Ishikawa (cell line): ENCODE results near the gene PRKAR2A.

ENCODE experiments used
- CEBPB ChIP-seq: IDR thresholded peaks from 2 replicates; pipeline ENCODE4 v1.6.1; 2012
- CREB1 ChIP-seq: IDR thresholded peaks from 2 replicates; pipeline ENCODE4 v1.6.1; 2012; ENCODE audit warnings: low read depth
- EGR1 ChIP-seq: IDR thresholded peaks from 2 replicates; pipeline ENCODE4 v1.6.1; 2012
- EP300 ChIP-seq: IDR thresholded peaks from 2 replicates; pipeline ENCODE4 v1.6.1; 2012; ENCODE audit warnings: borderline replicate concordance
- FOXM1 ChIP-seq: IDR thresholded peaks from 2 replicates; pipeline ENCODE4 v1.6.1; 2012; ENCODE audit warnings: low read depth, borderline replicate concordance
- NFIC ChIP-seq: IDR thresholded peaks from 2 replicates; pipeline ENCODE4 v1.6.1; 2012
- RAD21 ChIP-seq: IDR thresholded peaks from 2 replicates; pipeline ENCODE4 v1.6.1; 2012; ENCODE audit warnings: low read depth
- TAF1 ChIP-seq: IDR thresholded peaks from 2 replicates; pipeline ENCODE4 v1.6.1; 2012; ENCODE audit warnings: low read depth, mild to moderate bottlenecking
- TCF12 ChIP-seq: IDR thresholded peaks from 2 replicates; pipeline ENCODE4 v1.6.1; 2012; ENCODE audit warnings: low read depth
- TEAD4 ChIP-seq: IDR thresholded peaks from 2 replicates; pipeline ENCODE4 v1.6.1; 2012
- USF1 ChIP-seq: IDR thresholded peaks from 2 replicates; pipeline ENCODE4 v1.6.1; 2012
- YY1 ChIP-seq: IDR thresholded peaks from 2 replicates; pipeline ENCODE4 v1.6.1; 2012; ENCODE audit warnings: low read depth
- ZBTB7A ChIP-seq: IDR thresholded peaks from 2 replicates; pipeline ENCODE4 v1.6.1; 2012; ENCODE audit warnings: low read depth
- TF ChIP-seq, protein P1 (sequence below): IDR thresholded peaks from 2 replicates; pipeline ENCODE4 v1.6.1; 2012; ENCODE audit warnings: low read depth, mild to moderate bottlenecking
- TF ChIP-seq, protein P2 (sequence below): IDR thresholded peaks from 2 replicates; pipeline ENCODE4 v1.6.1; 2012

The PRKAR2A gene

DNA sequence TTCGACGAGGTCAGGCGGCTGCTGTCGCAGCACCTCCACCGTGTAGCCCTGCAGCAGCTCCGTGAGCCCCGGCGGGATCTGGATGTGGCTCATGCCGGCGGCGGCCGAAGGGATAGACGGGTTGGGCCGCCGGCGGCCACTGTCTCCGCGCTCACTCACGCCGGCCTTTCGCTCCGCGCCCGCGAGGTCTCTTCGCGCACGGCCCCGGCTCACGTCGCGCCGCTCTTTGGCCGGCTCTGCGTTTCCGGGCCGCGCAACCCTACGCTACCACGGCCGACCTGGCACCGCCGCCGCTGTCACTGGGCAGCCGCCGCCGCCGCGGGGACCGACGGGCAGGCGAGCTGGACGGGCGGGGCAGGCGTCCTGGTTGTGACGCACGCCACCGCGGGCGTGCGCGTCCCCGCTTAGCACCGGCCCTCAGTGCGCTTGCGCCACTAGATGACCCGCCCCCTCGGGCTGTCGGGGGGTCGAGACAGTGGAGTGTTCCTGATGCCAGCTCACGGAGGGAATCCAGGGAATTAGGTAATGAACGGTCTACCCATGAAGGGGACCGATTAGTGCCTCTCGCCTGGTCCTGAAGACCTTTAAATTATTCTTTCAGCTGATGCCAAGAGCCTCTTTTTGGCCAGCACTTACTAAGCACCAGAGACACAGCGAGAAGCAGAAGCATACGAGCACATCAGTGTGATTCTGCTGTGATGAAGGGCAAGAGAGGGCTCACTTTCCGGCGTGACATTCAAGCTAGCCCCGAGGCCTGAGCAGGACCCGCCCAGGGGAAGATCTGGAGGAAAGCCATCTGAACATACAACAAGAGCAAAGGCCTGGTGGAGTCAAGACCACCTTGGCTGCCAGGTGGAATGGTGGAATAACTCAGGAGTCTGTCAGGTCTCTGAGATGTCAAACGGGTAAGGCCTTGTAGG, at the start of gene PRKAR2A:
Gene PRKAR2A (minus strand): TSS at position 371 of the 920 bp plus-strand sequence. CDS start 278 bp downstream, at position 93.
- TF ChIP-seq, protein P1, sequence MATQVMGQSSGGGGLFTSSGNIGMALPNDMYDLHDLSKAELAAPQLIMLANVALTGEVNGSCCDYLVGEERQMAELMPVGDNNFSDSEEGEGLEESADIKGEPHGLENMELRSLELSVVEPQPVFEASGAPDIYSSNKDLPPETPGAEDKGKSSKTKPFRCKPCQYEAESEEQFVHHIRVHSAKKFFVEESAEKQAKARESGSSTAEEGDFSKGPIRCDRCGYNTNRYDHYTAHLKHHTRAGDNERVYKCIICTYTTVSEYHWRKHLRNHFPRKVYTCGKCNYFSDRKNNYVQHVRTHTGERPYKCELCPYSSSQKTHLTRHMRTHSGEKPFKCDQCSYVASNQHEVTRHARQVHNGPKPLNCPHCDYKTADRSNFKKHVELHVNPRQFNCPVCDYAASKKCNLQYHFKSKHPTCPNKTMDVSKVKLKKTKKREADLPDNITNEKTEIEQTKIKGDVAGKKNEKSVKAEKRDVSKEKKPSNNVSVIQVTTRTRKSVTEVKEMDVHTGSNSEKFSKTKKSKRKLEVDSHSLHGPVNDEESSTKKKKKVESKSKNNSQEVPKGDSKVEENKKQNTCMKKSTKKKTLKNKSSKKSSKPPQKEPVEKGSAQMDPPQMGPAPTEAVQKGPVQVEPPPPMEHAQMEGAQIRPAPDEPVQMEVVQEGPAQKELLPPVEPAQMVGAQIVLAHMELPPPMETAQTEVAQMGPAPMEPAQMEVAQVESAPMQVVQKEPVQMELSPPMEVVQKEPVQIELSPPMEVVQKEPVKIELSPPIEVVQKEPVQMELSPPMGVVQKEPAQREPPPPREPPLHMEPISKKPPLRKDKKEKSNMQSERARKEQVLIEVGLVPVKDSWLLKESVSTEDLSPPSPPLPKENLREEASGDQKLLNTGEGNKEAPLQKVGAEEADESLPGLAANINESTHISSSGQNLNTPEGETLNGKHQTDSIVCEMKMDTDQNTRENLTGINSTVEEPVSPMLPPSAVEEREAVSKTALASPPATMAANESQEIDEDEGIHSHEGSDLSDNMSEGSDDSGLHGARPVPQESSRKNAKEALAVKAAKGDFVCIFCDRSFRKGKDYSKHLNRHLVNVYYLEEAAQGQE = 0 out of 2 replicates have a peak, but pooled peaks have one; percentile 8
- TF ChIP-seq TEAD4 = no peak
- no peak for TF ChIP-seq CEBPB
- TF ChIP-seq, protein P2, sequence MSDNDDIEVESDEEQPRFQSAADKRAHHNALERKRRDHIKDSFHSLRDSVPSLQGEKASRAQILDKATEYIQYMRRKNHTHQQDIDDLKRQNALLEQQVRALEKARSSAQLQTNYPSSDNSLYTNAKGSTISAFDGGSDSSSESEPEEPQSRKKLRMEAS = no peak; the same call in 1 of the 2 replicates
- 0 out of 2 replicates have a peak, but pooled peaks have one; percentile 18 for TF ChIP-seq CREB1
- no peak for TF ChIP-seq RAD21
- TF ChIP-seq NFIC = no peak; the same call in 1 of the 2 replicates
- TF ChIP-seq ZBTB7A = peak; percentile 42; the same call in 1 of the 2 replicates
- TF ChIP-seq EGR1 = no peak
- peak; percentile 54 for TF ChIP-seq YY1
- TF ChIP-seq TCF12 = peak; percentile 35; the same call in 1 of the 2 replicates

DNA sequence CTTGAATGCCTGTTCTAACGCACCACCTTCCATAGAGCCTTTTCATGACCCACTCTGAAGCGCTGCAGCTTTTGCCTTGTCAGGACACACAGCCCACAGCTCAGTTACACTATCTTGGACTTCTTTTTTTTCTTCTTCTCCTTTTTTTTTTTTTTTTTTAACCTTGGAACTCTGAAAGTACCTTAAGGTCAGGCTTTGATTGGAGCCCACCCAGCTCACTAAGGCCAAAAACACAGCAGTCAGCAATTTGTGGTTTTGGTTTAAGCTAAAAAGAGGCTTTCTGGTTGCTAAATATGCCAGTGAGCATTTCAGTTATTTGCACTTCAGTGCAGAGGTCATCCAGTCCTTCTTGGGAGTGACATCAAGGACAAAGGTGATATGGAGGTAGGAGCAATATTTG, 49.3 kb upstream of the PRKAR2A start:
- TF ChIP-seq RAD21 = no peak
- no peak for TF ChIP-seq TAF1
- TF ChIP-seq CREB1 = no peak
- TF ChIP-seq, protein P2 = no peak
- no peak for TF ChIP-seq EGR1
- TF ChIP-seq ZBTB7A = no peak
- TF ChIP-seq FOXM1 = no peak
- no peak for TF ChIP-seq TCF12
- TF ChIP-seq CEBPB = no peak

- TF ChIP-seq NFIC (no peak), RAD21 (no peak)
Measured at GRCh38 chr3:48894516-48894915, 46.8 kb upstream of the PRKAR2A start.

GRCh38 chr3:48891606-48892005, 43.9 kb upstream of the PRKAR2A start:
- TF ChIP-seq TAF1 (no peak), TCF12 (no peak), EGR1 (no peak), RAD21 (no peak), CEBPB (no peak), CREB1 (no peak), YY1 (no peak), ZBTB7A (no peak), NFIC (no peak), FOXM1 (no peak), TEAD4 (no peak), USF1 (no peak), EP300 (no peak)
- TF ChIP-seq, protein P1 = no peak
- TF ChIP-seq, protein P2 = no peak

DNA sequence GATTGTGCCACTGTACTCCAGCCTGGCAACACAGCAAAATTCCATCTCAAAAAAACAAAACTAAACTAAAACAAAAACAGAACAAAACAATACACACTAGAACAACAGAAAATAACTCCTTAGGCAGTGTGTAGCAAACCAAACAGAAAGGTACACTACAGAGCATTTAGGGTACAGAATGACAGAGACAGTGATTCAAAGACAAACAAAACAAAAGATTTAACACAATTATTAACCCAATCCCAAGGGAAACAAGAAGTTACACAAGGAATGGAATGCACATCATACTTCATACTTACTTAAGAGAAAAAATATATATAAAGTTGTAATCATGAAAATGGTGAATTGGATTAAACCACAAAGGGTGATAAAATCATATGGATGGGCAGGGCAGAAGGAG, 38.1 kb upstream of the PRKAR2A start:
- TF ChIP-seq CREB1 (no peak), RAD21 (no peak), NFIC (no peak), TEAD4 (no peak), FOXM1 (no peak), EGR1 (no peak), ZBTB7A (no peak), TCF12 (no peak), YY1 (no peak), EP300 (no peak), CEBPB (no peak), TAF1 (no peak), USF1 (no peak)
- TF ChIP-seq, protein P1 = no peak
- TF ChIP-seq, protein P2 = no peak
